Stimulated activated naive B cell treated with anti-CD40 and anti-IgM and Interleukin-4, amounts not matched to agents 10 μg/mL and 1 μg/mL and 100 μg/mL, for 72 hours (primary cell): ENCODE measurements around the gene WWC2.

Experiments
- ATAC-seq, 2 donors: fragments of 150-1000 bp; cut with Tn5 transposase; replicated peaks; 2 replicates each; pipeline ENCODE4 v1.10.0; 2021; ENCODE audit warnings: moderate library complexity in 1 of 2
- DNase-seq: peaks from one replicate; pipeline ENCODE4 v3.0.0; 2021
- H3K27ac Mint-ChIP-seq: one replicate; pipeline ENCODE4 v1.8.0; 2022; ENCODE audit warnings: mild to moderate bottlenecking, mixed read lengths
- H3K27me3 Mint-ChIP-seq, 2 donors: one replicate each; pipeline ENCODE4 v1.8.0; 2022; ENCODE audit warnings: mixed read lengths in 2 of 2
- H3K36me3 Mint-ChIP-seq, 2 donors: one replicate each; pipeline ENCODE4 v1.8.0; 2022; ENCODE audit warnings: mixed read lengths in 2 of 2, mild to moderate bottlenecking in 1 of 2
- H3K4me1 Mint-ChIP-seq, 2 donors: one replicate each; pipeline ENCODE4 v1.8.0; 2022; ENCODE audit warnings: mixed read lengths in 2 of 2, mild to moderate bottlenecking in 1 of 2
- H3K4me3 Mint-ChIP-seq, 2 donors: one replicate each; pipeline ENCODE4 v1.8.0; 2022; ENCODE audit warnings: mild to moderate bottlenecking in 2 of 2, mixed read lengths in 2 of 2, moderate library complexity in 1 of 2
- H3K9me3 Mint-ChIP-seq, 2 donors: one replicate each; pipeline ENCODE4 v1.8.0; 2022; ENCODE audit warnings: mixed read lengths in 2 of 2, mild to moderate bottlenecking in 1 of 2

Gene WWC2

DNA sequence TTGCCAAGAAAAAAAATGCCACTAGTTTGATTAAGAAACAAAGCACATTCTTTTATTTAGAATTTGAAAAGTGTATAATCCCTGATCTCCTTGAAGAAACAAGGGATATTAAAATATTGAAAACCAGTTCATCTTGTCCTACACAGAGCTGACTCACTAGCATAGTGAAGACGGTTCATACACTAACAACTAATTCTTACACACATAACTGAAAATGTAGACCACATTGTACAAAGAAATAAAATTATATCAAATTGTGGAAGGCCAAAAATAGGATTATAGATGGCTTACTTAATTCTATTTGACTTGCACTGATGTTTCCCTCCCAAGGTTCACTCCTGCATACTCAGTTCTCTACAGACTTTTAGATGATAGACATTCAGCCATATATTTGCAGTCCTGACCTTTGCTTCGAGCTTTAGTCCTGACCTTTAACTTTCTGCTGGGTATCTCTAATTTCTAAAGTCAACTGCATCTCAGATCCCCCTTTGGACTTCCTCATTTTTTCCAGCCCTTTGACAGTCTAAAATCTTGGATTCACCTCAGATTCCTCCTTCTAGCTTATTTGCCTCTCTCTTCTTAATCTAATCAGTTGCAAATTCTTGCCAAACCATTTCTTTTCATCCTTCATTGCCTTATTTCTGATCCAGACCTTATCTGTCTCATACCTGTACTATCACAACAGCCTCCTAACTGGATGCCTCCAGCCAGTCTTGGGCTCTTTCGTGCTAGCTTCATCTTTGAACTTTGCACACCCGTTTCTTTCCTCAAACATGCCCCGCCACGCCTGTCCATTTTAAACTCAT lies 4.5 kb upstream of the WWC2 start:
- Mint-ChIP-seq H3K9me3 (peaks cover 5% of the 10 kb centered on the region in 2 donors), H3K27ac (no peak overlapping the region), H3K4me3 (no peak overlapping the region), H3K36me3 (no peaks in the 10 kb centered on the region), H3K27me3 (peaks cover 21 to 40% of the 10 kb centered on the region in 2 donors), H3K4me1 (peaks cover 5 to 13% of the 10 kb centered on the region in 2 donors)
- no peak for DNase-seq
- peak; percentile 59 to 61 for ATAC-seq

DNA sequence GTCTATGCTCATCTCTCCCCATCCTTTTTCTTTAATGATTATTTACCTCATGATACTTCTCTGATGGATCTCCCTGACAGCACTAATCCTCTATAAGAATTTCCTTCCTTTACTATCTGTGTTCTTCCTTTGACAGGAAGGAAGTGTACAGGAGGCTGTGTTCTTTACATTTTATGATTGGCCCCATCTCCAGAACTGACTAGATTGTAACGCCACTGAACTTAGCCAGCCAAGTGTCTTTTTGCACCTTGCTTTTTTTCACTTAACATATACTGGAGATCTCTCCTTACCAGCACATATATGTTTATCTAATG lies 3.9 kb upstream of the WWC2 start:
- Mint-ChIP-seq H3K4me1 (peaks cover 5 to 13% of the 10 kb centered on the region in 2 donors), H3K27me3 (peaks cover 21 to 35% of the 10 kb centered on the region in 2 donors), H3K27ac (no peak overlapping the region), H3K4me3 (no peak overlapping the region), H3K9me3 (peaks cover 1 to 2% of the 10 kb centered on the region in 2 donors), H3K36me3 (no peaks in the 10 kb centered on the region)
- ATAC-seq: no peak
- DNase-seq: no peak

DNA sequence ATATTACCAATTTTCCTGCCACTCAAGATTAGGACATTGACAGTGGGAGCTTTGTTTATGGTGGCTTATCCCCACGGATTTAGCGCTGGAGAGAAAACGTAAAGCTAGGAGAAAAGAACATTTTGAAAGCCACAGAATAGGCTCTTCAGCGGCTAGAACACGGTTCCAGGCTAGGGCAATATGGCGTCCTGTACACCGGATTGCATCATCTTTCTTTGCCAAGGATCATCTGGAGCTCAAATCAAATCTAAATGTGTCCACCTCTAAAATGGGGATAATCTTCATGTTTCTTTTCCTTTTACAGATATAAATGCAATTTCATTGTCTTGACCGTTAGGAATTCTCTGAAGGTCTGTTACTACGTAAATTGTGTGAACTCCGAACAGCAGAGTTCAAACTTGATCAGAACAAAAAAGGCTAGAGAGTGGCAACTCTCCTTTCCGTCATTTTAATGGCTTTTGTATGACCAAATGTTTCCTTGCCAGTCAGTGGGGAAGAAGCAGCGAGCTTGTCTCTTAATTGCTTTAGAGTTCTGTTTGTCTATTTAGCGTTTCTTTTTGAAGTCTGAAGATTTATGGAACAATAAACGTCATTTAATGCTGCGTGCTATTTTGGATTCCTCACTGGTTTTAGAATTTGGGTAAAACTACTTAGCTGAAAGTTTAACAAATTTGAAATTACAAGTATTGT lies 2.6 kb upstream of the WWC2 start:
- H3K4me1 Mint-ChIP-seq: peaks cover 5 to 13% of the 10 kb centered on the region in 2 donors
- no peaks in the 10 kb centered on the region for H3K9me3 Mint-ChIP-seq
- H3K4me3 Mint-ChIP-seq: no peak overlapping the region
- H3K27ac Mint-ChIP-seq: no peak overlapping the region
- ATAC-seq (no peak), DNase-seq (no peak)
- H3K36me3 Mint-ChIP-seq: no peaks in the 10 kb centered on the region
- H3K27me3 Mint-ChIP-seq: peaks cover 26 to 32% of the 10 kb centered on the region in 2 donors

DNA sequence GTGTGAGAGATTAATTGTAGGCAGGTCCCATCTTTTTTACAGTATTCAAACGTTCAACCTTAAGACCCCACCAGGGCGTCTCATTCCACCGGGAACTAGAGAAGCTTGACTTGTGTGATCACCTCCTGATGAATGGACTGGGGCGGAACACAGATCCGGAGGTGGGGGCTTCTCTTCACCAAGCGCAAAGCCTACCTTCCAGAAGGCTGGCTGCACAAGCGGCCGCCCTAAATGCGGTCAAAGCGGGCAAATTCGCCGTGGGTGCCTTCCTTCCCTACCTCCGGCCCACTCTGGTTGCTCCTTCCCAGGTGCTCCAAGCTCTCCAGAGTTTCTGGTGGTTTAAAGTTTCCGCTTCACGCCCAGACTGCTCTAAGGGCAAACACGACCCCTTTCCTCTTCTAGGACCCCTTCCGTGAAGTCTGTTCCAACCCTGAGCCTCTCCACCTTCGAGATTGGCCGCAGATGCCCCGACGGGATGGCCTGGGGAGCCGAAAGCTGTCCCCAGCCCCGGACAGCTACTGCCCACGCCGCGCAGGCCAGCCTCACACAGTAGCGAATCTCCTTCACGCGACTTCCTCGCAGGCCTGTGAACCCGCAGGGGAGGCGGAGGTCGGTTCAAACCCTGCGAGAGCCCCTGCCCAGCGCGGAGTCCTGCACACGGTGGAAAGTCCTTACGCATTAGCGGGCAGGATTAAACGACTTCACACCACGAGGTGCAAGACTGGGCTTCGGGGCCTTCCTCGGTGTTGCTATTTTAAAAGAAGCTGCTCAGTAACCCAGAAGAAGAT lies 1.6 kb upstream of the WWC2 start:
- H3K27me3 Mint-ChIP-seq: peaks cover 30 to 36% of the 10 kb centered on the region in 2 donors
- no peaks in the 10 kb centered on the region for H3K36me3 Mint-ChIP-seq
- no peak overlapping the region for H3K4me3 Mint-ChIP-seq
- peaks cover 5 to 13% of the 10 kb centered on the region in 2 donors for H3K4me1 Mint-ChIP-seq
- DNase-seq (no peak), ATAC-seq (no peak)
- H3K27ac Mint-ChIP-seq: no peak overlapping the region
- H3K9me3 Mint-ChIP-seq: no peaks in the 10 kb centered on the region

DNA sequence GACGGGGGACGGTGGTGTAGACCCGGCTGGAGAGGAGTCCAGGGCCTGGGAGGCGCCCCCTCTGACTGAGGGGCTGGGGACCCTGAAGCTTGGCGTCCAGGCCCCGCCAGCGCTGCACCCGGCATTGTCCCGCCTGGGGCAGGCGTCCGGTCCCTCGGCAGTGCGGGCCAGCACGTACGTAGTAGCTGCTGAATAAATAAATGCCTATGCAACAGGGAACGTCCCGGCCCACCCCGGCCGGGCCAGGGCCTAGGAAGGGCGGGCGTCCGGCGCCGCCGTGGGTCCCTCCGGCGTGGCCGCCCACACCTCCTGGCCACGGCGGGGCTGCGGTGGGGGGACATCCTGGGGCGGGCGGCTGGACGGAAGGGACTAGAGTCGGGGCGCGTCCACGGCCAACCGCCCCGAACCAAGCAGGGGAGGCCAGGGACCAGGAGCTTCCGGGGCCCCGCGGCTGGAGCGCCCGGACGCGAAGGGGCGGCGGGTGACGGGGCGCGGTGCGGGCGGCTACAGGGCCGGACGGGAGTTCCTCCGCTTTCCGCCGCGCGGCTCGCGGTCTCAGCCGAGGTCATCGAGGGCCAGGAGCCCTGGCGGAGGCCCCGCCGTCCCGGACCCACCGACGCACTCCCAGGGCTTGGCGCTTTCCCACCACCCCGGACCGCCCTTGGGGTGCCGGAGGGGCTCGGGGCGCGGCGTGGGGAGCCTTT lies 886 bp upstream of the WWC2 start:
- Mint-ChIP-seq H3K27ac (no peak overlapping the region), H3K36me3 (no peaks in the 10 kb centered on the region), H3K27me3 (peaks cover 36 to 43% of the 10 kb centered on the region in 2 donors), H3K4me3 (peak overlapping the region; percentile 73 to 83), H3K4me1 (peaks cover 5 to 13% of the 10 kb centered on the region in 2 donors), H3K9me3 (no peaks in the 10 kb centered on the region)
- ATAC-seq (peak; percentile 33 to 43), DNase-seq (peak; percentile 2)

DNA sequence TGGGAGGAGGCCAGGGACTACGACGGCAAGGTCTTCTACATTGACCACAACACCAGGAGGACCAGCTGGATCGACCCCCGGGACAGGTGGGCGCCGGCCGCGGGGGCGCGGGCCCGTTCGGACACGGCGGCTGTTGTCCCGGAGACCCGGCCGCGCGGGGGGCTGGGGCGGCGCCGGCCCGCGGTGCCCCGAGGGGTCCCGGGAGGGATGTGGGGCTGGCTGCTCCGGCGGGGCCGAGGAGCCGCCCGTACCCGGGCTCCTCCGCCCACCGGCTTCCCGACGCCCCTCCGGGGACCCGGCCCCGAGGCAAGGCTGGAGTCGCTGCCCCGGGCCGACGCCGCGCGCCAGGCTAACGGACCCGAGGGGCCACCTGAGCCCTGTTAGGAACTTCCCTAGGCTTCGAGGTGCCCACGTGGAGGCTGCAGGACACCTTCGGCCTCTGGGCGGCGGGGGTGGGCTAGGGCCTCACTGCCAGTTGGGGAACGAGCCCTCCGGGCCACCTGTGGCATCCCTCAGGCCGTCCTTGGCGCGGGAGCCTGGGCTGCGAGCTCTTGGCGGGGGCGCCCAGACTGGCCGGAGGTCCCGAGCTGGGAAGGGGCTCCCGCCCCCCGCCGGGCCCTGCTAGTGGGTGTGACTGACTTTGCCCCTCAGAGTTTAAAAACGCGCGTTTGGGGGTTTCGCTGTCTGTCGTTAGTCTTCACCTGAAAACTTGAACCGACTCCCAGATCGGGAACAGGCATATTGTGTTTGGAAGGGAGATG lies 660 bp downstream of the WWC2 start:
- no peak for ATAC-seq
- Mint-ChIP-seq H3K36me3 (no peaks in the 10 kb centered on the region), H3K4me1 (peaks cover 5 to 10% of the 10 kb centered on the region in 2 donors), H3K27ac (no peak overlapping the region), H3K4me3 (peak overlapping the region in 1 of 2 donors; percentile 16), H3K9me3 (no peaks in the 10 kb centered on the region), H3K27me3 (peaks cover 40 to 43% of the 10 kb centered on the region in 2 donors)
- no peak for DNase-seq

DNA sequence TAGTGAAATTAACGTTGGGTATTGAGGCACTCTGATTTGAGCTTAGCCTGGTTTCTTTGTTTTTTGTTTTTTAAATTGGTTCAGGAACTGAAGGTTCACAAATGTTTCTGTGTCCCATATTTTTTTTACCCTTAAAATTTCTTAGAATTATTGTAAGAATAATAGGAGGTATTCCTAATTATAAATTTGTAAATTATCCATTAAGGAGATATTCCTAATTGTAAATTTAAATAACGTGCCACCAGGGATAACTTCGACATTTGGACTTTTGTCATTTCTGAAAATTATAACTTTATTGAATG lies 1.2 kb downstream of the WWC2 start:
- H3K27ac Mint-ChIP-seq: no peak overlapping the region
- H3K27me3 Mint-ChIP-seq: peaks cover 35 to 43% of the 10 kb centered on the region in 2 donors
- DNase-seq (no peak), ATAC-seq (no peak)
- H3K4me1 Mint-ChIP-seq: peaks cover 1 to 5% of the 10 kb centered on the region in 2 donors
- no peak overlapping the region for H3K4me3 Mint-ChIP-seq
- no peaks in the 10 kb centered on the region for H3K36me3 Mint-ChIP-seq
- H3K9me3 Mint-ChIP-seq: no peaks in the 10 kb centered on the region

DNA sequence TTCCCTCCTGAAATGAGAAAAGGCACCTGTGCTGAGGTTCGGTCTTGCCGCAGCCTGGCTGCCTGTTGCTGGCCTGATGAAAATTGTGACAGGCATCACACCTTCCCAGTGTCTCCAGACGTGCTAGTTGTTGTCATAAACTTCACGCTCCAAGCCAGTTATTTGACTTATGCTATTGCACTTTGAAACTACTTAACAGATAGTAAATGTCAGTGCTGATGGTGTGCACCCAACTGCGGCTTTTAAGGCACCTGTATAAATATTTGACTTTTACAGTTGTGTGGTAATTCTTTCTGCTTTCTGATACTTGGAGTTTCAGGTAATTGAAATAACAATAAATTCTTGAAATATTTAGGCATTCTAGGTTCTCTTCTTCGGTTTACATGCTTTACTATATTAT lies 1.8 kb downstream of the WWC2 start:
- DNase-seq (no peak), ATAC-seq (no peak)
- Mint-ChIP-seq H3K27ac (no peak overlapping the region), H3K9me3 (no peaks in the 10 kb centered on the region), H3K27me3 (peaks cover 35 to 43% of the 10 kb centered on the region in 2 donors), H3K36me3 (no peaks in the 10 kb centered on the region), H3K4me3 (no peak overlapping the region), H3K4me1 (peaks cover 1 to 5% of the 10 kb centered on the region in 2 donors)

DNA sequence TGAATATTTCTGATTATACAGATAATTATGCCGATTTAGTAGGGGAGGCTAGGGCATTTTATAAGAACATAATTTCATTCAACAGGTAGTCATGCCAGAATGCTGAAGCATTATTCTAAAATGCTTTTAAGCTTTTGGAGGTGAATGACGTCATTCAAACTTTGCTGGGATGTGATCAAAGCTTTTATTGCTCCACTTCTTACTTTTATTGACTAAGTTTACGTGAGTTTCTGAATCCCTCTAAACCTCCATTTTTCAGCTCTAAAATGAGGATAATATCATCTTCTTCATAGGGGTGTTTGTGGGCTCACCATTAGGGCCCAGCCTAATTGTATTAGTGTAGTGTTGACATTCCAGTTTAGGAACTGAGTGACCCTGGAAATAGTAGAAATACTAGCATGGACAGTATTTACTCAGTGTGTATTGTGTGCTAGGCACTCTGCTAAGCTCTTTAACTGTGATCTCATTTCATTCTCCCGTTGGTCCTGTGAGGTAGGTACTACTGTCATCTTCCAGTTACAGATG lies 3.0 kb downstream of the WWC2 start:
- Mint-ChIP-seq H3K9me3 (no peaks in the 10 kb centered on the region), H3K4me3 (no peak overlapping the region), H3K27me3 (peaks cover 41 to 43% of the 10 kb centered on the region in 2 donors), H3K27ac (no peak overlapping the region), H3K4me1 (peaks cover 1 to 5% of the 10 kb centered on the region in 2 donors), H3K36me3 (no peaks in the 10 kb centered on the region)
- ATAC-seq (no peak), DNase-seq (no peak)

DNA sequence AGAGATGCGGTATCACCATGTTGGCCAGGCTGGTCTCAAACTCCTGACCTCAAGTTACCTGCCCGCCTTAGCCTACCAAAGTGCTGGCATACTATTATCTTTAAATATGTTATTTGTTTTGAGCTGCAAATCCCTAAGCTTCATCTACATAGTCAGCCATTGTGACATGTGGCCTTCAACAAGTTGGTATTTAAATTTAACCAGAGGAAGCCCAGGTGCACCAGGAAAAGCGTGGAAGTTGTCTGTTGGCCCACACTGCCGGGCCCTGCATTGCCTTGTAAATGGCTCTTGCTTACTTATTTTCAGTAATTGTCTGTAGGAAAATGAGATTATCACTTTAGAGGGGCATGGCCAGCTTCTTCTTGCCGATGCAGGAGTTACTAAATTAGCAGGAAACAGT lies 6.0 kb downstream of the WWC2 start:
- Mint-ChIP-seq H3K4me1 (no peaks in the 10 kb centered on the region), H3K4me3 (no peak overlapping the region), H3K27ac (no peak overlapping the region), H3K27me3 (peaks cover 33 to 38% of the 10 kb centered on the region in 2 donors), H3K9me3 (no peaks in the 10 kb centered on the region), H3K36me3 (no peaks in the 10 kb centered on the region)
- no peak for DNase-seq
- no peak for ATAC-seq

DNA sequence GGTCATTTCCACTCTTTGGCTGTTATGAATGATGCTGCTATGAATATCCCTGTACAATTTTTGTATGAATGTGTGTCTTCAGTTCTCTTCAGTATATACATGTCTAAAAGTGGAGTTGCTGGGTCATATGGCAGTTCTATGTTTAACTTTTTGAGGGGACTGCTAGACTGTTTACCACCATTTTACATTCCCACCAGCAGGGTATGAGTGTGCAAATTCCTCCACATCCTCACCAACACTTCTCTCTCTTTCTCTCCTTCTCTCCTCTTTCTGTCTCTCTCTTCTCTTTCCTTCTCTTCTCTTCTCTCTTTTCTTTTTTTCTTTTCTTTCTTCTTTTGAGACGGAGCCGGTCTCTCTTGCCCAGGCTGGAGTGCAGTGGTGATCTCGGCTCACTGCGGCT lies 7.8 kb downstream of the WWC2 start:
- DNase-seq (no peak), ATAC-seq (no peak)
- no peaks in the 10 kb centered on the region for H3K36me3 Mint-ChIP-seq
- H3K4me3 Mint-ChIP-seq: no peak overlapping the region
- H3K27me3 Mint-ChIP-seq: peaks cover 29% of the 10 kb centered on the region in 2 donors
- H3K4me1 Mint-ChIP-seq: no peaks in the 10 kb centered on the region
- no peak overlapping the region for H3K27ac Mint-ChIP-seq
- H3K9me3 Mint-ChIP-seq: no peaks in the 10 kb centered on the region

DNA sequence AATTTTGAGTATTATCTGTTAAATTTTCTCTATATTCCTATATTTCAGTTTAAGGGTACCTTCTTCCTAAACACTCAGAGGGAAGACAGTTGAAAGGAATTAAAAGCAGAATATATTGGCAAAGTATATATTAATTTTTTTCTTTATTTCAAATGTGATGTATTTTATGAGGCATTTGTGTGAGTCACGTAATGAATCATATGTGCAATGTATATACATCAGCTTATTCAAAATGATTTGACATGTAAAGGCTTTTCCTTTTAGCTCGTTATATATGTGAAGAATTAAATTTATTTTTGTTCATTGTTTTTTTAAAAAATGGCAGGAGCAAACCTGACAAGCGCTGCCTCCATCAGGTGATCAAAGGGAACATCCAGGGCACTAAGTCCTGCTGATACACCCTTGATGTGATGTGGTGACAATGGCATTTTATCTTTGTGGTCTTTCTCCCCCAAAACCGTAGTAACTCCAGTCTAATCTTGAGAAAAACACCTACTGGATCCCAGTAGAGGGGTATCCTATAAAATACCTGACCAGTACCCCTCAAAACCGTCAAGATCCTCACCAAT lies 8.9 kb downstream of the WWC2 start:
- no peaks in the 10 kb centered on the region for H3K4me1 Mint-ChIP-seq
- H3K4me3 Mint-ChIP-seq: no peak overlapping the region
- no peaks in the 10 kb centered on the region for H3K9me3 Mint-ChIP-seq
- no peak for DNase-seq
- no peak overlapping the region for H3K27ac Mint-ChIP-seq
- H3K27me3 Mint-ChIP-seq: peaks cover 17 to 18% of the 10 kb centered on the region in 2 donors
- ATAC-seq: no peak
- H3K36me3 Mint-ChIP-seq: no peaks in the 10 kb centered on the region

DNA sequence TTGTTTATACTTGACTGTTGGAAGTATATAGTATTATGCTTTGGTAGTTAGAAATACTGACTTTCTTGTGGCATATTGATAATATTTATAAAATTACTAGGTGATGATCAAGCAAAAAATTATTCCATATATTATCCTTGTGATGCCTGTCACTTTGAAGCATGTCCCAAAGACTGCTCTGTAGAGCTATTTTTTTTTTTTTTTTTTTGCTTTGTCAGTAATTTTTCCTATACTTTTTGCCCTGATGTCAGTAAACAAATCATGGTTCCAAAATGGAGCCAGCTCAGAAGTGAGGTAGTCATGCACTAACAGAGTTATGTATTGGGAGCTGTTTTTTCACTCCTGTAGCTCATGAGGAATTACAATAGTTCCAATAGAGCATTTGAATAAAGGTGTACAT lies 11.2 kb downstream of the WWC2 start:
- Mint-ChIP-seq H3K4me3 (no peak overlapping the region), H3K27me3 (peaks cover 13 to 16% of the 10 kb centered on the region in 2 donors), H3K9me3 (no peaks in the 10 kb centered on the region), H3K27ac (no peak overlapping the region), H3K36me3 (no peaks in the 10 kb centered on the region), H3K4me1 (no peaks in the 10 kb centered on the region)
- DNase-seq: no peak
- no peak for ATAC-seq
